ENCODE data around the gene FAM149B1. TPM values are rescaled to one million over a fixed set of nuclear protein-coding genes. Genes with fewer than 3 reads are reported as not detected.

FAM149B1 gene
- polyA plus RNA-seq, 1 donor (not counting 4 experiments of a cell fraction or from before 2014, with no cell fraction given): 22.2 TPM

DNA sequence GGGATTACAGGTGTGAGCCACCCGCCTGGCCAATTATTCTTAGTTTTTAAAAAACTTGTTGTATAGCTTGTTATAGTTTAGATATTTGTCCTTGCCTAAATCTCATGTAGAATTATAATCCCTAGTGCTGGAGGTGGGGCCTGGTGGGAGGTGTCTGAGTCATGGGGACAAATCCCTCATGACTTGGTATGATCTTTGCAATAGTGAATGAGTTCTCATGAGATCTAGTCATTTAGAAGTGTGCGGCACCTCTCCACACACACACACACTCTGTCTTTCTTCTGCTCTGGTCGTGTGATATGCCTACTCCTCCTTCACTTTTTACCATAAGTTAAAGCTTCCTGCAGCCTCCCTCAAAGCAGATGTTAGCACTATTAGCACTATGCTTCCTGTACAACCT lies 37.2 kb downstream of the FAM149B1 start:
- no peak for FAIRE-seq
- dilution Hi-C loops (cut with MboI; ENCODE audit: extremely low pct_ligation_motif_present, low sequenced_read_pairs): no loop called here
- TF ChIP-seq CTCF (optimal IDR thresholded peaks at IDR 0.05 in 1 of 3, IDR thresholded peaks at IDR 0.05 in 1 of 3, conservative IDR thresholded peaks at IDR 0.05 in 1 of 3; ENCODE audit: extremely low read depth in 1 of 3, insufficient read depth in 2 of 3, low read length in 3 of 3): no peak
- no peak for TF ChIP-seq EZH2 (IDR thresholded peaks at IDR 0.05; ENCODE audit: low read length)

GRCh38 chr10:73205890-73206289 lies 38.0 kb downstream of the FAM149B1 start:
- Histone ChIP-seq H3K4me1 (ENCODE audit: control insufficient read depth, extremely low read depth, insufficient read depth, low read length) (peaks cover 9% of the 10 kb centered on the region), H3K9me3 (ENCODE audit: control insufficient read depth, low read depth, low read length) (peaks cover 2% of the 10 kb centered on the region), H3K79me2 (ENCODE audit: control insufficient read depth, insufficient read depth, low read length) (no peaks in the 10 kb centered on the region), H3K4me3 (ENCODE audit: control insufficient read depth in 2 of 3, extremely low read depth in 1 of 3, insufficient read depth in 2 of 3, low read depth in 1 of 3, low read length in 3 of 3) (no peak overlapping the region), H3K4me2 (ENCODE audit: control insufficient read depth, extremely low read depth, insufficient read depth, low read depth, low read length) (no peak overlapping the region), H3K9me1 (ENCODE audit: control insufficient read depth, extremely low read depth, insufficient read depth, low read length) (no peaks in the 10 kb centered on the region), H3K27ac (ENCODE audit: control insufficient read depth, insufficient read depth, low read length) (no peak overlapping the region), H3K27me3 (ENCODE audit: control insufficient read depth, extremely low read depth, insufficient read depth, low read length) (no peaks in the 10 kb centered on the region), H3K9ac (ENCODE audit: control insufficient read depth, extremely low read depth, insufficient read depth, low read length) (no peak overlapping the region), H2AFZ (ENCODE audit: control insufficient read depth, low read length) (no peak overlapping the region), H3K36me3 (ENCODE audit: control insufficient read depth in 2 of 2, extremely low read depth in 1 of 2, insufficient read depth in 2 of 2, low read length in 2 of 2) (peaks cover 2% of the 10 kb centered on the region in 2 experiments), H4K20me1 (ENCODE audit: control insufficient read depth, extremely low read depth, insufficient read depth, low read length) (no peaks in the 10 kb centered on the region)
- dilution Hi-C loops (cut with MboI; ENCODE audit: extremely low pct_ligation_motif_present, low sequenced_read_pairs): no loop called here
- no peak for TF ChIP-seq CTCF (optimal IDR thresholded peaks at IDR 0.05 in 1 of 3, IDR thresholded peaks at IDR 0.05 in 1 of 3, conservative IDR thresholded peaks at IDR 0.05 in 1 of 3; ENCODE audit: extremely low read depth in 1 of 3, insufficient read depth in 2 of 3, low read length in 3 of 3)
- DNase-seq (ENCODE audit: low read depth, low spot score) (no peak), FAIRE-seq (no peak)

More for the DNA sequence above, 37.2 kb downstream of the FAM149B1 start:
- Histone ChIP-seq H3K79me2 (ENCODE audit: control insufficient read depth, insufficient read depth, low read length) (no peaks in the 10 kb centered on the region), H3K4me1 (ENCODE audit: control insufficient read depth, extremely low read depth, insufficient read depth, low read length) (peaks cover 7% of the 10 kb centered on the region), H3K9me3 (ENCODE audit: control insufficient read depth, low read depth, low read length) (peaks cover 2% of the 10 kb centered on the region), H2AFZ (ENCODE audit: control insufficient read depth, low read length) (no peak overlapping the region), H3K27ac (ENCODE audit: control insufficient read depth, insufficient read depth, low read length) (no peak overlapping the region), H4K20me1 (ENCODE audit: control insufficient read depth, extremely low read depth, insufficient read depth, low read length) (no peaks in the 10 kb centered on the region), H3K27me3 (ENCODE audit: control insufficient read depth, extremely low read depth, insufficient read depth, low read length) (no peaks in the 10 kb centered on the region), H3K9ac (ENCODE audit: control insufficient read depth, extremely low read depth, insufficient read depth, low read length) (no peak overlapping the region), H3K9me1 (ENCODE audit: control insufficient read depth, extremely low read depth, insufficient read depth, low read length) (no peaks in the 10 kb centered on the region), H3K4me2 (ENCODE audit: control insufficient read depth, extremely low read depth, insufficient read depth, low read depth, low read length) (no peak overlapping the region), H3K36me3 (ENCODE audit: control insufficient read depth in 2 of 2, extremely low read depth in 1 of 2, insufficient read depth in 2 of 2, low read length in 2 of 2) (peaks cover 0 to 2% of the 10 kb centered on the region in 2 experiments), H3K4me3 (ENCODE audit: control insufficient read depth in 2 of 3, extremely low read depth in 1 of 3, insufficient read depth in 2 of 3, low read depth in 1 of 3, low read length in 3 of 3) (no peak overlapping the region)
- DNase-seq (ENCODE audit: low read depth, low spot score): no peak

Data from keratinocyte (primary cell).